ENCODE data around the gene INPP5D. TPM values are rescaled to one million over a fixed set of nuclear protein-coding genes. Genes with fewer than 3 reads are reported as not detected.

The INPP5D gene
- total and polyA plus RNA-seq, 2 donors (not counting 3 experiments of a cell fraction or from before 2014, with no cell fraction given): 13.9 to 46.6 TPM

- no peak for DNase-seq (ENCODE audit: low read depth, low spot score)
These were observed 25.9 kb upstream of the INPP5D start for GRCh38 chr2:233034091-233034882.

GRCh38 chr2:233035426-233036161, 24.5 kb upstream of the INPP5D start:
- CTCF ChIA-PET: interaction anchor here (1.3 kb wide), 1 partner anchor 19 kb away, joined by 4 read pairs; no protein-coding TSS in a partner anchor
- no peak for TF ChIP-seq FOS (IDR thresholded peaks at IDR 0.05; ENCODE audit: borderline replicate concordance, insufficient read depth, low read length)
- TF ChIP-seq CTCF (IDR thresholded peaks at IDR 0.05; ENCODE audit: extremely low read depth in 1 of 2, insufficient read depth in 1 of 2, low read depth in 1 of 2, low read length in 2 of 2): no peak
- TF ChIP-seq POLR2A (IDR thresholded peaks at IDR 0.05; ENCODE audit: low read depth, low read length): no peak
- TF ChIP-seq MYC (IDR thresholded peaks at IDR 0.05; ENCODE audit: low read depth, low read length): no peak
- no peak for TF ChIP-seq POLR2AphosphoS5 (IDR thresholded peaks at IDR 0.05; ENCODE audit: insufficient read depth, low read depth, low read length)
- no peak for TF ChIP-seq EZH2 (IDR thresholded peaks at IDR 0.05; ENCODE audit: borderline replicate concordance, low read depth, low read length, severe bottlenecking)
- TF ChIP-seq JUN (IDR thresholded peaks at IDR 0.05; ENCODE audit: borderline replicate concordance, insufficient read depth, insufficient read length, low read depth): no peak
- no peak for TF ChIP-seq MAX (IDR thresholded peaks at IDR 0.05; ENCODE audit: insufficient read depth, insufficient read length)
- TF ChIP-seq GATA2 (IDR thresholded peaks at IDR 0.05; ENCODE audit: insufficient read depth, insufficient read length, low read depth, low read length): no peak

More at GRCh38 chr2:233034091-233034882, 25.9 kb upstream of the INPP5D start:
- BruUV-seq (replicated peaks): no TSS peak
- Histone ChIP-seq H3K27me3 (ENCODE audit: control insufficient read depth in 2 of 2, insufficient read depth in 2 of 2, low read length in 2 of 2) (no peaks in the 10 kb centered on the region), H3K36me3 (ENCODE audit: control insufficient read depth in 2 of 2, extremely low read depth in 1 of 2, insufficient read depth in 2 of 2, low read length in 2 of 2) (no peaks in the 10 kb centered on the region), H3K9me3 (replicated peaks; ENCODE audit: control insufficient read depth, insufficient read depth, low read length) (no peaks in the 10 kb centered on the region), H3K4me1 (ENCODE audit: control insufficient read depth, extremely low read depth, insufficient read depth, low read length) (no peaks in the 10 kb centered on the region), H3K9me1 (replicated peaks; ENCODE audit: control insufficient read depth, extremely low read depth, insufficient read depth, low read length) (no peaks in the 10 kb centered on the region), H3K79me2 (ENCODE audit: control insufficient read depth, insufficient read depth, low read length) (no peaks in the 10 kb centered on the region), H2AFZ (ENCODE audit: low read depth, low read length) (no peak overlapping the region), H3K9ac (replicated peaks; ENCODE audit: extremely low read depth, insufficient read depth, low read length) (no peak overlapping the region), H3K4me3 (replicated peaks in 1 of 3; ENCODE audit: insufficient read depth in 1 of 3, low read depth in 1 of 3, low read length in 3 of 3) (no peak overlapping the region), H3K4me2 (ENCODE audit: insufficient read depth, low read length) (no peak overlapping the region), H4K20me1 (replicated peaks; ENCODE audit: control insufficient read depth, extremely low read depth, insufficient read depth, low read length) (no peaks in the 10 kb centered on the region), H3K27ac (ENCODE audit: insufficient read depth, low read depth, low read length) (no peak overlapping the region)
- POLR2A ChIA-PET: no interaction called here
- TF ChIP-seq FOS (IDR thresholded peaks at IDR 0.05; ENCODE audit: borderline replicate concordance, insufficient read depth, low read length) (no peak), MAX (IDR thresholded peaks at IDR 0.05; ENCODE audit: insufficient read depth, insufficient read length) (no peak)
- CTCF ChIA-PET: interaction anchor here (1.6 kb wide), 1 partner anchor 20 kb away, joined by 5 read pairs; no protein-coding TSS in a partner anchor
- dilution Hi-C loops (cut with MboI; ENCODE audit: extremely low pct_ligation_motif_present, low sequenced_read_pairs): no loop called here
- intact Hi-C loops (cut with micrococcal nuclease): no loop called here
- FAIRE-seq: no peak

More at GRCh38 chr2:233035426-233036161, 24.5 kb upstream of the INPP5D start:
- intact Hi-C loops (cut with micrococcal nuclease): no loop called here
- Histone ChIP-seq H3K9me3 (replicated peaks; ENCODE audit: control insufficient read depth, insufficient read depth, low read length) (no peaks in the 10 kb centered on the region), H3K79me2 (ENCODE audit: control insufficient read depth, insufficient read depth, low read length) (no peaks in the 10 kb centered on the region), H3K27me3 (ENCODE audit: control insufficient read depth in 2 of 2, insufficient read depth in 2 of 2, low read length in 2 of 2) (no peaks in the 10 kb centered on the region), H2AFZ (ENCODE audit: low read depth, low read length) (no peak overlapping the region), H3K9ac (replicated peaks; ENCODE audit: extremely low read depth, insufficient read depth, low read length) (no peak overlapping the region), H3K9me1 (replicated peaks; ENCODE audit: control insufficient read depth, extremely low read depth, insufficient read depth, low read length) (no peaks in the 10 kb centered on the region), H3K4me1 (ENCODE audit: control insufficient read depth, extremely low read depth, insufficient read depth, low read length) (no peaks in the 10 kb centered on the region), H3K4me3 (replicated peaks in 1 of 3; ENCODE audit: insufficient read depth in 1 of 3, low read depth in 1 of 3, low read length in 3 of 3) (no peak overlapping the region), H3K27ac (ENCODE audit: insufficient read depth, low read depth, low read length) (no peak overlapping the region), H3K36me3 (ENCODE audit: control insufficient read depth in 2 of 2, extremely low read depth in 1 of 2, insufficient read depth in 2 of 2, low read length in 2 of 2) (no peaks in the 10 kb centered on the region), H3K4me2 (ENCODE audit: insufficient read depth, low read length) (no peak overlapping the region), H4K20me1 (replicated peaks; ENCODE audit: control insufficient read depth, extremely low read depth, insufficient read depth, low read length) (no peaks in the 10 kb centered on the region)
- POLR2A ChIA-PET: no interaction called here
- FAIRE-seq (no peak), DNase-seq (ENCODE audit: low read depth, low spot score) (no peak)
- no TSS peak for BruUV-seq (replicated peaks)
- dilution Hi-C loops (cut with MboI; ENCODE audit: extremely low pct_ligation_motif_present, low sequenced_read_pairs): no loop called here

All from endothelial cell of umbilical vein (primary cell).